ENCODE results near the gene TNNC1. TPM values are rescaled to one million over a fixed set of nuclear protein-coding genes. Genes with fewer than 3 reads are reported as not detected.
A peak's percentile ranks its signal among the peaks of the same experiment; 100 is the strongest.

Gene TNNC1
- total RNA-seq, 1 donor from 2014 or later = 12.4 TPM

- Mint-ChIP-seq H3K27ac (ENCODE audit: unreplicated experiment) (peak overlapping the region; percentile 49), H3K9me3 (ENCODE audit: unreplicated experiment) (no peaks in the 10 kb centered on the region), H3K36me3 (ENCODE audit: low read depth, unreplicated experiment) (peaks cover 14% of the 10 kb centered on the region), H3K4me1 (ENCODE audit: low read depth, unreplicated experiment) (peaks cover 19% of the 10 kb centered on the region), H3K4me3 (ENCODE audit: unreplicated experiment) (no peak overlapping the region), H3K27me3 (ENCODE audit: low read depth, unreplicated experiment) (no peaks in the 10 kb centered on the region)
- FAIRE-seq (no peak), DNase-seq (ENCODE audit: low read depth) (no peak)
- Histone ChIP-seq H4K20me1 (ENCODE audit: insufficient read depth, low read length) (peaks cover 28% of the 10 kb centered on the region), H3K4me3 (ENCODE audit: insufficient read depth, low read depth, low read length) (no peak overlapping the region), H3K27me3 (ENCODE audit: insufficient read depth, low read length) (no peaks in the 10 kb centered on the region), H3K9me3 (ENCODE audit: insufficient read depth, low read depth, low read length) (no peaks in the 10 kb centered on the region), H3K27ac (ENCODE audit: low read depth, low read length) (peak overlapping the region; percentile 47), H3K36me3 (ENCODE audit: insufficient read depth, low read length) (peaks cover 8% of the 10 kb centered on the region), H2AFZ (ENCODE audit: low read depth, low read length) (no peak overlapping the region), H3K79me2 (ENCODE audit: insufficient read depth, low read length) (no peaks in the 10 kb centered on the region), H3K4me2 (ENCODE audit: low read length) (peak overlapping the region; percentile 43), H3K4me1 (ENCODE audit: insufficient read depth, low read length) (peaks cover 17% of the 10 kb centered on the region), H3K9ac (ENCODE audit: low read length) (peak overlapping the region; percentile 18)
- TF ChIP-seq CTCF (IDR thresholded peaks at IDR 0.05; ENCODE audit: insufficient read depth, low read depth, low read length) (no peak), EZH2 (IDR thresholded peaks at IDR 0.05; ENCODE audit: insufficient read depth, low read length) (no peak)
Measured at GRCh38 chr3:52490035-52490938, 36.4 kb upstream of the TNNC1 start.

- peaks cover 15% of the 10 kb centered on the region for H3K4me1 ChIP-seq (ENCODE audit: insufficient read depth, low read length)
- no peak overlapping the region for H3K4me3 ChIP-seq (ENCODE audit: insufficient read depth, low read depth, low read length)
- H3K4me3 Mint-ChIP-seq (ENCODE audit: unreplicated experiment) = no peak overlapping the region
- H3K9ac ChIP-seq (ENCODE audit: low read length) = no peak overlapping the region
- H3K4me1 Mint-ChIP-seq (ENCODE audit: low read depth, unreplicated experiment) = peaks cover 19% of the 10 kb centered on the region
- H3K27me3 ChIP-seq (ENCODE audit: insufficient read depth, low read length) = no peaks in the 10 kb centered on the region
- H3K27ac ChIP-seq (ENCODE audit: low read depth, low read length) = no peak overlapping the region
- no peak overlapping the region for H3K27ac Mint-ChIP-seq (ENCODE audit: unreplicated experiment)
- TF ChIP-seq EZH2 (IDR thresholded peaks at IDR 0.05; ENCODE audit: insufficient read depth, low read length) = no peak
- TF ChIP-seq CTCF (IDR thresholded peaks at IDR 0.05; ENCODE audit: insufficient read depth, low read depth, low read length) = no peak
- H4K20me1 ChIP-seq (ENCODE audit: insufficient read depth, low read length) = peaks cover 34% of the 10 kb centered on the region
- no peaks in the 10 kb centered on the region for H3K27me3 Mint-ChIP-seq (ENCODE audit: low read depth, unreplicated experiment)
- DNase-seq (ENCODE audit: low read depth) = no peak
- FAIRE-seq = no peak
- no peak overlapping the region for H3K4me2 ChIP-seq (ENCODE audit: low read length)
- no peak overlapping the region for H2AFZ ChIP-seq (ENCODE audit: low read depth, low read length)
- H3K9me3 Mint-ChIP-seq (ENCODE audit: unreplicated experiment) = no peaks in the 10 kb centered on the region
- peaks cover 8% of the 10 kb centered on the region for H3K36me3 ChIP-seq (ENCODE audit: insufficient read depth, low read length)
- H3K36me3 Mint-ChIP-seq (ENCODE audit: low read depth, unreplicated experiment) = peaks cover 13% of the 10 kb centered on the region
- no peaks in the 10 kb centered on the region for H3K79me2 ChIP-seq (ENCODE audit: insufficient read depth, low read length)
- H3K9me3 ChIP-seq (ENCODE audit: insufficient read depth, low read depth, low read length) = no peaks in the 10 kb centered on the region
Measured at GRCh38 chr3:52489453-52489852, 35.6 kb upstream of the TNNC1 start.

GRCh38 chr3:52488746-52489145 lies 34.9 kb upstream of the TNNC1 start:
- Histone ChIP-seq H2AFZ (ENCODE audit: low read depth, low read length) (no peak overlapping the region), H3K9ac (ENCODE audit: low read length) (no peak overlapping the region), H3K36me3 (ENCODE audit: insufficient read depth, low read length) (peaks cover 8% of the 10 kb centered on the region), H3K4me2 (ENCODE audit: low read length) (no peak overlapping the region), H3K4me3 (ENCODE audit: insufficient read depth, low read depth, low read length) (no peak overlapping the region), H3K9me3 (ENCODE audit: insufficient read depth, low read depth, low read length) (no peaks in the 10 kb centered on the region), H3K79me2 (ENCODE audit: insufficient read depth, low read length) (no peaks in the 10 kb centered on the region), H3K27me3 (ENCODE audit: insufficient read depth, low read length) (no peaks in the 10 kb centered on the region), H3K4me1 (ENCODE audit: insufficient read depth, low read length) (peaks cover 15% of the 10 kb centered on the region), H3K27ac (ENCODE audit: low read depth, low read length) (no peak overlapping the region), H4K20me1 (ENCODE audit: insufficient read depth, low read length) (peaks cover 38% of the 10 kb centered on the region)
- H3K4me1 Mint-ChIP-seq (ENCODE audit: low read depth, unreplicated experiment) = peaks cover 24% of the 10 kb centered on the region
- H3K36me3 Mint-ChIP-seq (ENCODE audit: low read depth, unreplicated experiment) = peaks cover 13% of the 10 kb centered on the region
- TF ChIP-seq EZH2 (IDR thresholded peaks at IDR 0.05; ENCODE audit: insufficient read depth, low read length) = no peak
- no peak for TF ChIP-seq CTCF (IDR thresholded peaks at IDR 0.05; ENCODE audit: insufficient read depth, low read depth, low read length)
- no peaks in the 10 kb centered on the region for H3K9me3 Mint-ChIP-seq (ENCODE audit: unreplicated experiment)
- no peaks in the 10 kb centered on the region for H3K27me3 Mint-ChIP-seq (ENCODE audit: low read depth, unreplicated experiment)
- no peak for FAIRE-seq
- H3K27ac Mint-ChIP-seq (ENCODE audit: unreplicated experiment) = no peak overlapping the region
- H3K4me3 Mint-ChIP-seq (ENCODE audit: unreplicated experiment) = no peak overlapping the region
- no peak for DNase-seq (ENCODE audit: low read depth)

Data from astrocyte (in vitro differentiated cells and primary cell).